GM23248 (cell line): ENCODE data around the gene UBE3B.

Source experiments
- EZH2 ChIP-seq: fragments of 200-600 bp; sonication (generic); IDR thresholded peaks from 2 replicates; pipeline ENCODE4 v1.6.1; 2018; ENCODE audit warnings: antibody characterized with exemption, mild to moderate bottlenecking; ENCODE audit not compliant: insufficient read depth, poor library complexity, severe bottlenecking
- EZH2phosphoT487 ChIP-seq: fragments of 200-600 bp; sonication (generic); IDR thresholded peaks from 2 replicates; pipeline ENCODE4 v1.6.1; 2018; ENCODE audit warnings: antibody characterized with exemption, moderate library complexity, mild to moderate bottlenecking, low read depth; ENCODE audit not compliant: insufficient read depth

DNA sequence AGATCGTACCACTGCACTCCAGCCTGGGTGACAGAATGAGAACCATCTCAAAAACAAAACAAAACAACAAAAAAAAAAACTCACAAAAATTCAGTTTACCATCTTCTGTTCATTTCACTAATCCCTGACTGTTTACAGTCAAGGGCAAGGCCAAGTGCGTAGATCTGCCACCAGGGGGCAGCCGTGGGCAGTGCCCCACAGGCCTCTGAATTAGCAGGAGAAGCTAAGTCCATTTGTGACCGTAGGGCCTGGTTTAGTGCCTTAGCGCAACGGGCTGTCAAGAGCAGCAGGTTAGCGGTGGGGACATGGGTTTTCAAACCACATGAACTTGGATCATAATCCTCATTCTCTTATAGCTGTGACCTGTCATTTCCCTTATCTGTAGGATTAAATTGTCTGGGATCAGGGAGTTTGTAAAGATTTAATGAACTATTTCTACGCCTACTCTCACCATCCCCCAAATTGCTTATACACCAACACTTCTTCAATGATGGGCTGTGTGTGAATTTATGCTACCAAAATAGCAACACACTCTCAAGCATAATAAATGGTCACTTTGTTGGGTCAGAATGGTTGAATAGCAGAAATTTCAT is 49.3 kb upstream of the UBE3B start:
- TF ChIP-seq EZH2 (no peak), EZH2phosphoT487 (no peak)
